Retinal pigment epithelial cell (primary cell): ENCODE measurements around the gene UGCG.
"Not testable (repeated sequence)": the region's sequence is repeated elsewhere in the genome, so short reads cannot be mapped to it uniquely, and the experiment has no call there.

Source experiments
- DNase-seq: peaks from one replicate; pipeline ENCODE4 v3.0.0-alpha.2; 2010; ENCODE audit warnings: low read depth
- H3K4me3 ChIP-seq: 2 replicates; pipeline ENCODE4 v1.5.1; 2011; ENCODE audit warnings: mild to moderate bottlenecking, low read length, control low read depth, moderate library complexity
- TF ChIP-seq, protein P1 (sequence below): conservative IDR thresholded peaks from 2 replicates; pipeline ENCODE4 v1.5.1; 2011; ENCODE audit warnings: low read depth, low read length, control low read depth, inconsistent platforms

UGCG gene

DNA sequence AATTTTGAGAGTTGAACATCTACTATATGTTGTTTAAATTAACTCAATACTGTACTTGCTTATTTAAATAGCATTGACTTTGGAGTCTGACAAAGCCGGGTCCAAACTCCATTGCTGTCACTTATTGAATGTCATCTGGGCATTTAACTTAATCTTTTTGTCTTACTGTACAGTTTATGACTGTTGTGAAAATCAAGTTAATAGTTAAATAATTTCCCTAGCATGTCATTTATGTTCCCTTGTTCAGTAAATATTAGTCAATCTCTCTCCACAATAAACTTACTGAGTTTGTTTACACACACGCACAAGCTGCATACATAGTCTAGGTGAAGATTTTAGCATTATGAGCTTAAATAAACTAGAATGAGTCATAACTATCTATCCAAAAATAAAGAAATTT lies 6.3 kb upstream of the UGCG start:
- TF ChIP-seq, protein P1, sequence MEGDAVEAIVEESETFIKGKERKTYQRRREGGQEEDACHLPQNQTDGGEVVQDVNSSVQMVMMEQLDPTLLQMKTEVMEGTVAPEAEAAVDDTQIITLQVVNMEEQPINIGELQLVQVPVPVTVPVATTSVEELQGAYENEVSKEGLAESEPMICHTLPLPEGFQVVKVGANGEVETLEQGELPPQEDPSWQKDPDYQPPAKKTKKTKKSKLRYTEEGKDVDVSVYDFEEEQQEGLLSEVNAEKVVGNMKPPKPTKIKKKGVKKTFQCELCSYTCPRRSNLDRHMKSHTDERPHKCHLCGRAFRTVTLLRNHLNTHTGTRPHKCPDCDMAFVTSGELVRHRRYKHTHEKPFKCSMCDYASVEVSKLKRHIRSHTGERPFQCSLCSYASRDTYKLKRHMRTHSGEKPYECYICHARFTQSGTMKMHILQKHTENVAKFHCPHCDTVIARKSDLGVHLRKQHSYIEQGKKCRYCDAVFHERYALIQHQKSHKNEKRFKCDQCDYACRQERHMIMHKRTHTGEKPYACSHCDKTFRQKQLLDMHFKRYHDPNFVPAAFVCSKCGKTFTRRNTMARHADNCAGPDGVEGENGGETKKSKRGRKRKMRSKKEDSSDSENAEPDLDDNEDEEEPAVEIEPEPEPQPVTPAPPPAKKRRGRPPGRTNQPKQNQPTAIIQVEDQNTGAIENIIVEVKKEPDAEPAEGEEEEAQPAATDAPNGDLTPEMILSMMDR: no peak
- DNase-seq: no peak
- H3K4me3 ChIP-seq: no peak overlapping the region

DNA sequence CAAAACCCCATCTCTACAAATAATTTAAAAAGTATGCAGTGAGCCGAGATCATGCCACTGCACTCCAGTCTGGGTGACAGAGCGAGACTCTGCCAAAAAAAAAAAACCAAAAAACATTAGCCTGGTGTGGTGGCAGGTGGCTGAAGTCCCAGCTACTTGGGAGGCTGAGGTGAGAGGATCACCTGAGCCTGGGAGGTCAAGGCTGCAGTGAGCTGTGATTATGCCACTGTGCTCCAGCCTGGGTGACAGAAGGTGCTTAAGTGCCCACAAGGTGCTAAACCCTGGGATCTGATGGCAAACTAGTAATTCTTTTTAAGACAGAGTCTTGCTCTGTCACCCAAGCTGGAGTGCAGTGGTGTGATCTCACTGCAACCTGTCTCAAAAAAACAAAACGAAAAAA lies 5.7 kb upstream of the UGCG start:
- H3K4me3 ChIP-seq, DNase-seq: not testable (repeated sequence)

DNA sequence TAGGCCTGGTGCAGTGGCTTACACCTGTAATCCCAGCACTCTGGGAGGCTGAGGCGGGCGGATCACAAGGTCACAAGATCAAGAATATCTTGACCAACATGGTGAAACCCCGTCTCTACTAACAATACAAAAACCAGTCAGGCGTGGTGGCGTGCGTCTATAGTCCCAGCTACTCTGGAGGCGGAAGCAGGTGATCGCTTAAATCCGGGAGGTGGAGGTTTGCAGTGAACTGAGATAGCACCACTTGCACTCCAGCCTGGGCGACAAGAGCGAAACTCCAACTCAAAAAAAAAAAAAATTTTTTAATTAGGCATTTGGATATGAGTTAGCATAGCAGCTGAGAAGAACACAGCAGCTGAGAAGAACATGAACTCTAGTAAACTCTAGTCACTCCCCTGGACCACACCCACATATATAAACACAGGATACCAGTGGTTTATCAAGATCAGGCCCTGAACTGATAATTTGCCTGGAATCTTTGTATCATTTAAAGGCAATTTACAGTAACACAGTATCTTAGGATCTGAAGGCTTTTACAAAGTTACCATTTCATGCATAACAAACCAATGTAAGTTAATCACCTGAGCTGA lies 4.6 kb upstream of the UGCG start:
- no peak overlapping the region for H3K4me3 ChIP-seq
- TF ChIP-seq, protein P1: no peak

DNA sequence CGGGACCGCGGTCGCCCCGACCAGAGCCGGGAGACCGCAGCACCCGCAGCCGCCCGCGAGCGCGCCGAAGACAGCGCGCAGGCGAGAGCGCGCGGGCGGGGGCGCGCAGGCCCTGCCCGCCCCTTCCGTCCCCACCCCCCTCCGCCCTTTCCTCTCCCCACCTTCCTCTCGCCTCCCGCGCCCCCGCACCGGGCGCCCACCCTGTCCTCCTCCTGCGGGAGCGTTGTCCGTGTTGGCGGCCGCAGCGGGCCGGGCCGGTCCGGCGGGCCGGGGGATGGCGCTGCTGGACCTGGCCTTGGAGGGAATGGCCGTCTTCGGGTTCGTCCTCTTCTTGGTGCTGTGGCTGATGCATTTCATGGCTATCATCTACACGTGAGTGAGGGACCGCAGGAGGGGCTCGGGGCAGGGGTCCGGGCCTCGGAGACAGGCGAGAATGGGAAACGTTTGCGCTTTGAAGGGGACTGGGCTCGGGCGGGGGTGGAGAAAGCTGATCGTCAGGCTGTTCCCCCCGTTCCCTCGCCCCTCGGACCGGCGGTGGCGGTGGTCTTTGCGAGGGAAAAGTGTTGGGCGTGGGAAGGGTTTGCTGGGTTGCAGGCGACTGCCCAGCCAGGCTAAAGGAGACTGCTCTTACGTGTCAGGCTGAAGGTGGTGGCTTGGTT lies 457 bp downstream of the UGCG start:
- TF ChIP-seq, protein P1: no peak
- peak overlapping the region; percentile 92 for H3K4me3 ChIP-seq
- DNase-seq: no peak

More for the DNA sequence above, 4.6 kb upstream of the UGCG start:
- no peak for DNase-seq

DNA sequence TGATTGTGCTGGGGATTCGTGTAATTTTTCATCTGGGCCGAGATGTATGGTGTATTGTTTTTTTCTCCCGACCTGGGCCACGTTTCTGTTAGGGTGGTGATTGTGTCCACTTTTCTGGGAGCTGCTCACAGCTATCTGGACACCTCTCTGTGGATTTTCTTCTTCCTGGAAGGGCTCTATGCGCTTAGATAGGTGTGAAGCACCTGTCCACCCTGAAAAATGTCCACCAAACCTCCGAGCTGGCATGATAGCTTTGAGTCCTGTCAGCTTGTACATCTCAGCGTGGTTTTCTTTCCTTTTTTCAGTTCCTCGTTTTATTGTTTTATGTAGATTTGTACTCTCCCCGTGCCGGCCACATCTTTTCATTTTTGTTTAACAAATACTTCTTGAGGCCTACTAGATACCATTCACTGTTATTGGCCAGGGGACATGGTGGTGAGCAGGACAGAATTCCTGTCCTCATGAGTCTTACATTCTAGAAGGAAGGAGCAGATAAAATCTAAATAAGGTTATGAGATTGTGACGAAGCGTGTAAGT lies 1.1 kb downstream of the UGCG start:
- TF ChIP-seq, protein P1: no peak
- peak overlapping the region; percentile 92 for H3K4me3 ChIP-seq
- DNase-seq: no peak

DNA sequence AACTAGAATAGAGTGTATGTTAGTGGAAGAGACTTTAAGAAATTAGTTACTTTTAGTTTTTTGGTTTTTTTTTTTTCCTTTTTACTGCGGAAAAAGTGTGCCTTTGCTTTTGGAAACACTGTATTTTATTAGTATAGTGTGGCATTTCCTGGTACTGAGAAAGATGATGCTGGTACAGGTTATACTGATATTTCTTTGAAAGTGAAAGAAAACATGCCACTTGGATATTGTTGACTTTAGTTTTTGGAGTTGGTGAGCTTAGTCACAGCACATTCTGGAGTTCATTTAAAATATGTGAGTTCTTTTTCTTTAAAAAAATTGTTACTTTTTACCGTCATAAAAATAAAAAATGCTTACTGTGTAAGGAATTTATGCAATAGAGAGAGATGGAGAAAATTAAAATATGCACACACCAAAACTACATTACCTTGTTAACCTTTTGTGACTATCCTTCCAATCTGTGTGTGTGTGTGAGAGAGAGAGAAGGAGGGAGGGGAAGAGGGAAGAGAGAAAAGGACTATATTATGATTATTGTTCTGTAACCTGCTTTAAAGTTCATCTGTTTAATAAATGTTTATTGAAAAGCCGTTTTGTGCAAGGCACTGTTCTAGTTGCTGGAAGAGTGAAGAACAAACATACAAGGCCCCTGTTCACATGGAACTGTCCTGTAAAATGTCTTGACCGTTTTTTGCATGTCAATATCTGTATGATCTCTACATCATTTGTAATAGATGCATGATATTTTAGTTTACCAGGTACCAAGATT lies 1.9 kb downstream of the UGCG start:
- TF ChIP-seq, protein P1: no peak
- DNase-seq: no peak
- peak overlapping the region; percentile 92 for H3K4me3 ChIP-seq

DNA sequence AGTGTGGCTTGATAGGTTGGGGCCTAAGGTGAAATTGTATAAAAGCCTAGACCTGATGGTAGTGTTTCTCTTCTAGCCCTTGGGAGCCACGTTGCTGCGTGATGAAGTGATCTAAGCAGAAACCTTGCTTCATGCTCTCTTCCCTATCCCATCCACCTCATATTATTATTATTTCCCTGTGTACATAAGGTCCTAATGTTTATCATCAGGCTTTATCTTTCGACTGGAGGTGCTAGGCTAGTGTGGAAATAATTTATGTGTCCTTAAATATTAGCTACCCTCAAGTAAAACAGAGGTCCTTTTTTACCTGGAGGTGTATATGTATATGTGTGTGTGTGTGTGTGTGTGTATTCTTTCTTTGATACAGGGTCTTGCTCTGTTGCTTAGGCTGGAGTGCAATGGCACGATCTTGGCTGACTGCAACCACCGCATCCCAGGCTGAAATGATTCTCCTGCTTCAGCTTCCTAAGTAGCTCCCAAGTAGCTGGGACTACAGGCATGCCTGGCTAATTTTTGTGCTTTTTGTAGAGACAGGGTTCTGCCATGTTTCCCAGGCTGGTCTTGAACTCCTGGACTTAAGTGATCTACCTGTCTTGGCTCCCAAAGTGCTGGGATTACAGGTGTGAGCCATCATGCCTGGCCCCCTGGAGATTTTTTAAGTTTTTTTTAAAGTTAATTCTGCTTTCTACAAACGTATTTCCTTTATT lies 3.7 kb downstream of the UGCG start:
- TF ChIP-seq, protein P1: no peak
- DNase-seq: no peak
- H3K4me3 ChIP-seq: peak overlapping the region; percentile 9
